Urothelium cell line (cell line): Measurements from ENCODE around the gene TMEM179.

Experiments used
- DNase-seq: peaks from one replicate; pipeline ENCODE4 v3.0.0; 2011; ENCODE audit warnings: low spot score, mixed read lengths
- FAIRE-seq: peaks from 2 replicates; lab custom pipeline; 2011; peaks lifted over from hg19 to GRCh38; lab: Jason Lieb, UNC

Gene TMEM179

GRCh38 chr14:104573930-104574329 is 30.6 kb downstream of the TMEM179 start:
- no peak for FAIRE-seq
- DNase-seq = no peak

GRCh38 chr14:104572668-104573067 is 31.9 kb downstream of the TMEM179 start:
- DNase-seq (no peak), FAIRE-seq (no peak)

- FAIRE-seq (no peak), DNase-seq (no peak)
Measured at GRCh38 chr14:104572024-104572626, 32.4 kb downstream of the TMEM179 start.

- FAIRE-seq = no peak
- no peak for DNase-seq
Measured at GRCh38 chr14:104571246-104571645, 33.3 kb downstream of the TMEM179 start.

GRCh38 chr14:104569435-104569834 is 35.1 kb downstream of the TMEM179 start:
- FAIRE-seq (no peak), DNase-seq (no peak)

GRCh38 chr14:104568620-104569019 is 36.0 kb downstream of the TMEM179 start:
- DNase-seq = no peak
- no peak for FAIRE-seq

- FAIRE-seq (no peak), DNase-seq (no peak)
Measured at GRCh38 chr14:104567957-104568225, 36.7 kb downstream of the TMEM179 start.

- DNase-seq (no peak), FAIRE-seq (no peak)
Measured at GRCh38 chr14:104567141-104567956, 37.2 kb downstream of the TMEM179 start.

- no peak for FAIRE-seq
- DNase-seq = no peak
Measured at GRCh38 chr14:104564744-104565679, 39.6 kb downstream of the TMEM179 start.

GRCh38 chr14:104563742-104564615 is 40.6 kb downstream of the TMEM179 start:
- FAIRE-seq (peak; percentile 86), DNase-seq (peak; percentile 81)

GRCh38 chr14:104563191-104563741 is 41.3 kb downstream of the TMEM179 start:
- no peak for DNase-seq
- FAIRE-seq = no peak

GRCh38 chr14:104562606-104563005 is 42.0 kb downstream of the TMEM179 start:
- DNase-seq (no peak), FAIRE-seq (no peak)

- DNase-seq (no peak), FAIRE-seq (no peak)
Measured at GRCh38 chr14:104561632-104562495, 42.7 kb downstream of the TMEM179 start.

- FAIRE-seq (no peak), DNase-seq (no peak)
Measured at GRCh38 chr14:104561124-104561557, 43.4 kb downstream of the TMEM179 start.

GRCh38 chr14:104560586-104560945 is 44.0 kb downstream of the TMEM179 start:
- FAIRE-seq = no peak
- no peak for DNase-seq

- FAIRE-seq (no peak), DNase-seq (no peak)
Measured at GRCh38 chr14:104559804-104560585, 44.6 kb downstream of the TMEM179 start.

GRCh38 chr14:104559028-104559803 is 45.4 kb downstream of the TMEM179 start:
- FAIRE-seq = no peak
- DNase-seq = no peak
